NCI-H2227 (cell line): Measurements from ENCODE around the gene ABHD12.

Experiments used
- DNase-seq: peaks from one replicate; lab custom pipeline; 2025; ENCODE audit not compliant: unreplicated experiment; lab: John Stamatoyannopoulos, UW

Gene ABHD12

DNA sequence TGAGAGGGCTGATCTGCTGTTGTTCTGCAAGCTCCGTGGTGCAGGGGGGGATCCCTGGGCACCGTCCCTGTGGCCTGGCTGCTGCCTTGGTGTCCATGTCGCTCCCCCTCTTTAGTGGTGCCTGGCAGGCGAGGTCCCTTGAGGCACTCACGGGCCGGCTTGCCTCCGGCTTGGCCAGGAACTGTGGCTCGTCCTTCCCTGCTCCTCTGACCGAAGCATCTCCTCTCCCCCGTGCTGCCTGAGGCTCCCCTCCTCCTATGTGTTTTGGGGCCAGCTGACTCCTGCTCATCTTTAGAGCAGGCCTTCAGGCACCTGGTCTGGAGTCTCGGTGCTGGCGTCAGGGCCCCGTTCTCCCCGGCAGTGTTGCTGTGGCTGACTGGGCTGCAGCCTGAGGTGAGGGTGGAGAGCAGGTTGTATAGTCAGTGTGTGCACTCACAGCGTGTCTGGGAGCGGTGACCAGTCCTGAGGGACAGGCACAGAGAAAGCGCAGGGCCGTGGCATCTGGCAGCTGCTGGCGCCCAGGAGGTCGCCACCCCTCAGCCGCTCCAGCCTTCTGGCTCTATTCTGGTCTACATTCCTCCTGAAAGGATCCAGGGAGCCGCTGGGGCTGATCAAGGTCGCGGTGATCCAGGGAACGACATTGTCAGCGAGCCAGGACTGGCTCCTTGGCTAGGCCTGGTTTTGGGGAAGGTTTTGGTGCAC, 99.1 kb downstream of the ABHD12 start:
- no peak for DNase-seq

DNA sequence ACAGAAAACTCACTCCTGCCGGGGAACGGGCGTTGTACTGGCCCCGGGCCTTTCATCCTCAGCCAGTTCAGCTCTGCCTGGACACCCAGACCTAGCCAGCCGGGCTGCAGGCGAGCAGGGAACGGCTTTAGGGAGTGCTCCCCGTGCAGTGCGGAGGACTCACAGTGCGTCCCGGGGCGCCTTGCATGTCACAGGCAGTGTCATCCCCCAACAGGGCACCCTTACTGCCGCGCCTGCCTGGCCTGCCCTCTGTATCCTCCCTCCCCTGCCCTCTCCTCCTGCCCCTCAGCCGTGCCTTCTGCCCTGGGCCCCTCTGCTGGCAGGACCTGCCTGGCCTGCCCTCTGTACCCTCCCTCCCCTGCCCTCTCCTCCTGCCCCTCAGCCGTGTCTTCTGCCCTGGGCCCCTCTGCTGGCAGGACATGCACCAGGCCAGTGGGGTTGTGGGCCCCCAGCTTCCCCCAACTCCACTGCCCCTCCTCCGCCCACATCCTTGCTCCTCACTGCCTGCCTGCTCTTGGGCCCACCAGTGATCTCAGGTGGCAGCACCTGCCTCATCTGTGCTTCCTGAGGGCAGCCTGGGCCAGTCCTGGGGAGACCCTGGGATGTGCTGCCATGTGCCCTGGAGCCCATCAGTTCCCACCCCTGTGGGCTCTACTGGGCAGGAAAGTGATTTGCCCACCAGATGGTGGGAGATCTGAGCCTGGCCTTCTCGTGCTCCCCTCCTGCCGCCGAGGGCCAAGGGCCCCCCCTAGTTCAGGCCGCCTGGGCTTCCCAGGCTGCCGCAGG, 99.8 kb downstream of the ABHD12 start:
- DNase-seq = no peak

GRCh38 chr20:25289886-25290597, 100.6 kb downstream of the ABHD12 start:
- DNase-seq = no peak

DNA sequence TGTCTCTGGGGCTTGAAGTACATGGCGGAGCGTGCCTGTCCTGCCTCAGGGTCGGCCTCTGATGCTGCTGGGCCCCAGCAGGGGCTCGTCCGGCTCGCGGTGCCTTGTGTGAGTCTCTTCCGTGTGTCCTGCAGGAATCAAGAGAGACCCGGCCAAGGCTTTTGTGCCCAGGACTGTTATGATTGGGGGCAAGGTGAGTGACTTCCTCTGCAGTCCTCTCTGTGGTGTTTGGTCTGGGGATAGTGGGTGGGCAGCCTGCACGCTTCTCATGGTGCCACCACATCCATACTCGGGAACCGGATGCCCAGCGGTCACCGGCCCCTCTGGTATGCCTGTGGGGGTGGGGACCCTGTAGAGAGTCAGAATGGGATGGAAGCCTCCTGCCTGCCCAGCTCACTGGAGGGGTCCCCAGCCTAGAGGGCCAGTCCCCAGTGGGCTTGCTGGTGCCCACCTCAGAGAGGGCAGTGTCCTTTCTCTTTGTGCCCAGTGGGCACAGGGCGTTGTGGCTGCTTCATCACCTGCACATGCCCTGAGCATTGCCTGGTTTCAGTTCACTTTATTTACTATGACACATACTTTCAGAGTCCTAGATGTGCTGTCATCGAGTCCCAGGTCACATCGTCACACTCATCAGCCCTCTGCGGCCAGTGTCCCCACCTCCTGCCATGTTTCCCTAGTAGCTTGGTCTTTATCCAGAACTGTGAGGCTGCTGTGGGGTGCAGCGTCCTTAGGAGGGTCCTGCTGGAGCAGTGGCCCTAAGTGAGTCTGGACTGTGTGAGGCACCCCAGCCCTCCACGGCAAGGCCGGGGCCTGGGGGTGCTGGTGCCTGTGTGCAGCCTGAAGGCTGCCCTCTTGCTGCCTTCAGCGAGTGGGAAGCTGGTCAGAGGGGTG, 102.1 kb downstream of the ABHD12 start:
- DNase-seq = no peak

GRCh38 chr20:25287631-25288290, 102.9 kb downstream of the ABHD12 start:
- no peak for DNase-seq

DNA sequence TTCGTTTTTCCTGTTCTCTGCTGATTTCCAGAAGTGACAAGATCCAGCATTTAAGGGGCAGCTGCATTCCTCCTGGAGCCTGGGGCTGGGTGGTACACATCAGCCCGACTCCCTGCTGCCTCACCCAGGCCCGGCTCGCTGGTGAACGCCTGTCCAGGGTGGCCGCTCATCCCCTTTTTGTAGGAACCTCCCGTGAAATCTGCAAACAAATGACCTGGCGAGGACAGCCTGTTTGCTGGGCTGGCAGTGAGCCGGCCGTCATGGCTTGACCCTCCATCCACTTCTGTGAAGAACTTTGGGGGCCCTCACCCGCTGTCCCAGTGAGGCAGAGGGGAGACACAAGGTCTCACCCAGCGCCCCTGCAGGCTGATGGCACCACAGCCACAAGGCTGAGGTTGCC, 103.7 kb downstream of the ABHD12 start:
- DNase-seq = no peak

DNA sequence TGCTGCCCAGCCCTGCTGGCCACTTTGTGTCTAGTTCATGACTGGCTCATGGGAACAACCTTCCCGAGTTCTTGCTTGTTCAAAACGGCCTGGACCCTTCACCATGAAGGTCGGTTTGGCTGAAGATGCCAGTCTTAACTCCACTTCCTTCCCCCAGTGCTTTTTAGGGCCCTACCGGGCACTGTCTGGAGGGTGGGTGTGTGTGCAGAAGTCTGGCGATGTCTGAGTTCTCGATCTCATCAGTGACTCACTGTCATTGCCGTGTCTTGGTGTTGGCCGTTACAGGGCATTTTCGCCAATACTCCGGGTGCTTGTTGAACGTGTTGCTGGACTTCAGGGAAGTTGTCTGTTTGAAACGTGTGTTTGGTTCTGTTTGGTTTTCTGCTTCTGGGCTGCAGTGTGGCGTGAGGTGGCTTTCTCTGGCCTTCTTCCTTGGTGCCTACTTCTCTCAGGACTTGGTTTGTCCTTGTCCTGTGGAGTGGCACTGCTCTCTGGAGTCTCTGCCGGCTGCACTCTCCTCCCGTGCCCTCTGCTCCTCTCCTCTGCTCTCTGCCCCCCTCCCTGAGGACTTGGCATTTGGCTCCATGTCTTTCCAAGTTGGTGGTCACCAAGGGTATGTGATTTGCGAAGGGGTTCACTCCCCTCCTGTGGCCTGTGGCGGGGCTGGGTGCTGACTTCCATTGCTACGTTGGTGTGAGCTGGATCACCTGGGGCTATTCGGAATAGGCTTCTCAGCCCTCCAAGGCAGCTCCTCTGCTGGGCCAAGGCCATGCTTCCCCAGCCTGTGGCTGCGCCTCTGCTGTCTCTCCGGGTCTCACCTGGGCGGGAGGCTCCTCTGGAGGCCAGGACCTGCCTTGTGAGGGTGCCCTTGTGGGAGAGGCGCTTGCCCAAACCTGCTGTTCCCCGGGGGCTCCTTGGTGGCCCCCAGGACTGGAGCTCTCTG, 104.5 kb downstream of the ABHD12 start:
- no peak for DNase-seq

- DNase-seq = no peak
Measured at GRCh38 chr20:25285091-25285647, 105.5 kb downstream of the ABHD12 start.

- DNase-seq = no peak
Measured at GRCh38 chr20:25284131-25284601, 106.5 kb downstream of the ABHD12 start.

DNA sequence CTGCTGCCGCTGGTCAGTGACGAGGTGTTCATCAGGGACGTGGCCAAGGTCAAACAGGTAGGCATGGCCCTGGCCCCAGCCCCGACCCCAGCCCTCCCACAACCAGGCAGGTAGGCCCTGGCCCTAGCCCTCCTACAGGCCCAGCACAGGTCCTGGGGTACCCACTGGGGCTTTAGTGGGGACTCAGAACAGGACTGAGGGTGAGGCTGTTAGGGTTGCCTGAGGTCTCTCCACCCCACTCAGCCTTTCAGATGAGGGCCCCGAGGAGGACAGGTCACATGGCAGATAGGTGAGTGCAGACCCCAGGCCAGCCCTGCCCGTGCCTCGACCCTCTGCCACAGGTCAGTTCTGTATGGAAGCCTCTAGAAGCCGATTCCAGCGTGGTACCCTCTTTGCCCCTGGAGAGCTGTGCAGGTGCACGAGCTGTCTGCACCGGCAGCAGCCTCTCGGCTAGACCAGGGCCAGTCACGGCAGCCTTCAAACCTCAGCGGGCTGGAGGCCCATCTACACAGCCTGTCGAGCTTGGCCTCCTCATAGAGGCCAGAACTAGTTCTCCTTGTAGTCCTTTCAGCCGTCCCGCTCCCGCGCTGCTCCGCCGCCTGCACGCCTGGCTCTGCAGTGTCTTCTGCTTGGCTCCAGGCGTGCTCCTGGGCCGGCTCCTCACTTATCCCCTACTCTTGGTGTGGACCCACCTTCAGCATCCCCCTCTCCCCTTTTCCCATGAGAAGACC, 107.2 kb downstream of the ABHD12 start:
- no peak for DNase-seq

GRCh38 chr20:25282796-25283195, 107.8 kb downstream of the ABHD12 start:
- no peak for DNase-seq

- DNase-seq = no peak
Measured at GRCh38 chr20:25282034-25282781, 108.4 kb downstream of the ABHD12 start.

GRCh38 chr20:25281541-25281991, 109.1 kb downstream of the ABHD12 start:
- DNase-seq = no peak

DNA sequence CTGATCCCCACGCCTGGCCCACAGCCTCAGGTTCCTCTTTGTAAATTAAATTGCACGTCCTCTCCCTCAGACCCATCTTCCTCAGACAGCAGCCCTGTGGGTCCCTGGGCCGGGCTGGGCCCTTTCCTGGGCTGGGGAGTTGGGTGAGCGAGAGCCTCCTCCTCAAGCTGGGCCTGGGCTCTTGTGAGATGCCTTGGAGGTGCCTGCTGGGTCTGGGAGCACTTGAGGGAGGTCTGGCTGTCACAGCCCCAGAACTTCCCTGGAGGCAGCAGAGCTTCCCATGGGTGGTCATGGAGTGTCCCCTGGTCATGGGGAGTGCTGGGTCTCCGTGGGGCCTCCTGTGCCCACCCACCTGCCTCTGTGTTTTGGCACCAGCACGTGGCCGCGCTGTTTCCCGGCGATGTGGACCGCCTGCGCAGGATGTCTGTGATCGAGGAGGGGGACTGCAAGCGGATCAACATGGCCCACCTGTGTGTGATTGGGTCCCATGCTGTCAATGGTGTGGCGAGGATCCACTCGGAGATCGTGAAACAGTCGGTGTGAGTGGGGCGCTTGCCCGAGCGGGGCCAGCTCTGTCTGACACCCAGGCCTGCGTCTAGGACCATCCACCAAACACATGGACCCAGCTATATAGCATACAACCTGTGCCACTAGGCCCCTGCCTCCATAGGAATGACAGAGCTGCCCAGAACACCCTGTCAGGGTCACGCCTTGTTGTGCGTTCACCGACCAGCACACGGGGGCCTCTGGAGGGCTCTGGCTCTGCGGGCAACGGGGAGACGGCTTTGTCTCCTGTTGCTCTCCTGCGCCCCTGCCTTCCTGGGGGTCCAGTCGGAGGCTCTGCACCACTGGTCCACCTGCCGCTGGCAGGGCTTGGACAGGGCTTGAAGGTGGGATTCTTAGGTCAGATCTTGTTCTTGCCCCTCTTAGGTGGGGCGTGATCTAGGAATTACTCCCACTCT, 109.8 kb downstream of the ABHD12 start:
- no peak for DNase-seq

GRCh38 chr20:25280051-25280573, 110.5 kb downstream of the ABHD12 start:
- DNase-seq = no peak

- no peak for DNase-seq
Measured at GRCh38 chr20:25279403-25279802, 111.2 kb downstream of the ABHD12 start.
